NT2/D1 (cell line): ENCODE measurements around the gene IL17RD.

ENCODE experiments used
- YY1 ChIP-seq: IDR thresholded peaks from 2 replicates; pipeline ENCODE4 v1.6.1; 2011; ENCODE audit not compliant: insufficient read length, insufficient read depth
- ZNF274 ChIP-seq: IDR thresholded peaks from 2 replicates; pipeline ENCODE4 v1.6.1; 2011; ENCODE audit warnings: mild to moderate bottlenecking, low read depth, low read length

- TF ChIP-seq YY1 (no peak), ZNF274 (no peak)
Observed at GRCh38 chr3:57128826-57129667, 36.1 kb downstream of the IL17RD start.
